ENCODE measurements around the gene OR10H1.

The OR10H1 gene

GRCh38 chr19:15769586-15769985 is 45.9 kb downstream of the OR10H1 start:
- no peak for DNase-seq

- no peak for DNase-seq
Measured at GRCh38 chr19:15759962-15760565, 55.4 kb downstream of the OR10H1 start.

GRCh38 chr19:15758379-15758778 is 57.1 kb downstream of the OR10H1 start:
- no peak for DNase-seq

All from T-helper 9 cell (primary cell).